HCEC 1CT (cell line): ENCODE data around the gene CCDC102A.

Experiments
- DNase-seq: peaks from one replicate; pipeline ENCODE4 v3.0.0-alpha.2; 2017

The CCDC102A gene

DNA sequence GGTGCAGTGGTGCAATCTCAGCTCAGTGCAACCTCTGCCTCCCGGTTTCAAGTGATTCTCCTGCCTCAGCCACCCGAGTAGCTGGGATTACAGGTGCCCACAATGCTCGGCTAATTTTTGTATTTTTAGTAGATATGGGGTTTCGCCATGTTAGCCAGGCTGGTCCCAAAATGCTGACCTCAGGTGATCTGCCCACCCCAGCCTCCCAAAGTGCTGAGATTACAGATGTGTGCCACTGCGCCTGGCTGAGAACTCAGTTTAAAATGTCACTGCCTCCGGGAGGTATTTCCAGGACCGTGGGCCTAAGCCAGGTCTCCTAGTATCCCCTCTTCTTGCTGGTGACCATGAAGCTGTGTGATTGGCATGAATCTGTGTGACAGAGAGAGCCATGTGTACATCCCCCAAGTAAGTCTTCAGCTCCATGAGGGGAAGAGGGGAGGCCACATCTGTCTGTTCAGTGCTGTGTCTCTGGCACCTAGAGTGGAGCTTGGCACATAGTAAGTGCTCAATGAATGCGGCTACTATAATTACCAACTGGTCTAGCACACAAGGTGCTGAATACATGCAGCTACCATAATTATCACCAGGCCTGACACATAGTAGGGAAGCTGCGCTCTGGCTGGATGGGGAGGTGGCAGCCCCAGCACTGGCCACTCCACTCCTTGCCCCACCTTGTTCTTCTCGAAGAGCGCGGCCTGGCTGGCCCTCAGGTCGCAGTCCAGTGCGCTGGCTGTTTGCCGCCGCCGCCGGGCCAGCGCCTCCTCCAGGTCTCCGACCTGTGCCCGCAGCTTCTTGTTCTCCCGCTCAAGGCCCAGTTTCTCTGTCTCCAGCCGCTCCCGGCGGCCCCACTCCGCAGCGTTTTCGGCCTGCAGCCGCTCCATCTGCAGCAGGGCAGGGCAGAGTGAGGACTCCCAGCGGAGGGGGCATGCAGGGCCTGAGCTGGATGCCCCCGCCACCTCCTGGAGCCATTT, 18.7 kb downstream of the CCDC102A start:
- no peak for DNase-seq

- DNase-seq = no peak
These were observed 19.6 kb downstream of the CCDC102A start for GRCh38 chr16:57516773-57517172.

- DNase-seq = no peak
These were observed 20.1 kb downstream of the CCDC102A start for GRCh38 chr16:57516176-57516725.

GRCh38 chr16:57514791-57515600, 21.4 kb downstream of the CCDC102A start:
- DNase-seq = no peak

GRCh38 chr16:57514371-57514770, 22.0 kb downstream of the CCDC102A start:
- no peak for DNase-seq

DNA sequence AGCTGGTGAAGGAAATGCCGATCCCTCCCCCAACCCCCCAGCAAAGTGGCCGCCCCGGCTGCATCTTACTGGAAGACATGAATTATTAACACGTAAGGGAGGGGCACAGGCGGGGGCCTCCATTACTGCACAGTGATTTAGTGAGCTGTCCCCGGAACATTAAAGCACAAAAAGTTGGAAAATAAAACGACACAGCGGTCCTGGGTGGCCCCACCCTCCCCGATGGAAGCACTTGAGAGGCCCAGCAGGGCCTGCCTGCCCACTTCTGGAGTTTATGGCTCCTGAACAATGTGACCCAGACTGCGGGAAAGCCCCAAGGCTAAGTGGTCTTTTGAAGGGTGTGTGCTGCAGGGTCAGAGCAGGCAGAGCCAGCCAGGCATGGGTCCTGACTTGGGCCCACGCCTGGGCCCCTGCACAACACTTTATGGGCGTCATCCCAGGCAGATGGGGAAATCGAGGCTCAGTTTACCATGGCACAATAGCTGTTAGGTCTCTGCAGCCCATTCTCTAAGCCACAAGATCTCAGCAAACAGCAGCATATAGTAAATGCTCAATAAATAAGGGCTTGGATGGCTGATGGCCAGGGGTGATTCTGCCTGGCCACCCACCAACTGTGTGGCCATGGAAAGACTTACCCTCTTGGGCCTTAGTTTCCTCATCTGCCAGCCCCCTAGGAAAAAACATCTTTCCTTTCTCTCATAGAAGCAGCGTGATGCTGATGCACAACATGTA, 22.8 kb downstream of the CCDC102A start:
- no peak for DNase-seq

DNA sequence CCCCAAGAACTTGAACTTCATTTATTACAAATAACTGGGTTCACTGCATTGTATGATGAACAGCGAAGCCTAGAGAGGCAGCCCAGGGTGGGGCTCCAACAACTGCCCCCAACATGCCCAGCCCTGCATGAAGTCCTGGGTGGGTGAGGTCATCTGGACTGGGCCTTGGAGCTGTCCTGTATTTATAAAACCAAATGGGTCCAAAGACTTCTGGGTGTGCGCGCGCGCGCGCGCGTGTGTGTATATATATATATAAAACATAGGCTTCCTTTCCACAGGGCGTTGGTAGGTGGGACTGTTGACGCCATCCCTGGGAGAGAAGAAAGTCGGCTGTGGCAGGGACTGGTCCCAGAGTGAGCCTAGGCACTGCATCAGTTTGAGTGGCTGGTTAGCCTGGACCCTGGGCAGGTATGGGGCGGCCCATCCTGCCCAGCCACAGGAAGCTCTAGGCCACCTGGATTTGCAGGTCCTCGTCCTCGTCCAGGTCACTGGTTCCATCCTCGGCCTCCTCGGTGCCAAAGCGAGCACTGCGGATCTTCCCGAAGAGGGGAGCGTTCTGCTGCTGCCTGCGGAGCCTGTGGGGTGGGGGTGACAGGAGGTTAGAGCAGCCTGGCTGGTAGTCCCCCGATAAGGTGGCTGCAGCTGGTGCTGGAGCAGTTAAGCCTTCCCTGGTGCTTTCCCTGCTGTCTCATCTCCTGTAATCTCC, 23.9 kb downstream of the CCDC102A start:
- no peak for DNase-seq

DNA sequence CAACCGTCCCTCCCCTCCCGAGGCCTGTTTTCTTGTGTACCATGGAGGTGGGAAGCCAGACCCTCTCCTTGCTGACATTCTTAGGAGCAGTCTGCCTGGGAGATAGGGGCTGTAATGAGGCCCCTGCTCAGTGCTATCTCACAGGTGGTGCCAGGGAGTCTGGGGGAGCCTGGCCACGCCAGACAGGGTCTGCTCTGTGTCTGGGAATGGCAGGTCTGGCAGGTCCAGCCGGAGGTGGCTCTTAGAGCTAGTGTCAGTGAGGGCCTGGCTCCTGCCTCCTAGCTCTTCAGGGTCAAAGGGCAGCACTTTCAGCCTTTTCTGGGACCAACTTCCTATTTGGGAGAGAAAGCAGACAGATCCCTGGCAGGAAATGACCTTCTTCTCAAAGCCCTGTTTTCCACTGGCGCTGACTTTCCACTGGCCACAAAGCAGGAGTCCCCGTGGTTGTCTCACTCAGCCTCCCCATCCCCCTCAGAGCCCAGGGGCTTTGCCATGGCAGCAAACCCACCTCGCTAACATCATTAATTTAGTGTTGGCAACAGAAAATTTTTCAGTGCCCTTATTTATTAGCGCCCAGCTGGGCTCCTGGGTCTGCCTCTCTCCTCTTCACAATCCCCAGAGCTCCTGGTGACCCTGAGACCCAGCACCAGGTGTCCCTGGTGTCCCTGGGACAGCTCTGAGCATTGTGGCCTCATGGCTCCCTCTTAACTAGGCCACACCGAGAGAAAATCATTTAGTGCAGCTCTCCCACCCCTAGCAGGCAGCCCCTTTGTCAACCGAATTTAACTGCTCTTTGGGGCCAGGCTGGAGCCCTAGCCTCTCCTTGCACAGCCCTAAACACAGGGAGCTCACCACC, 26.1 kb downstream of the CCDC102A start:
- no peak for DNase-seq

GRCh38 chr16:57509231-57509923, 27.0 kb downstream of the CCDC102A start:
- DNase-seq = no peak

DNA sequence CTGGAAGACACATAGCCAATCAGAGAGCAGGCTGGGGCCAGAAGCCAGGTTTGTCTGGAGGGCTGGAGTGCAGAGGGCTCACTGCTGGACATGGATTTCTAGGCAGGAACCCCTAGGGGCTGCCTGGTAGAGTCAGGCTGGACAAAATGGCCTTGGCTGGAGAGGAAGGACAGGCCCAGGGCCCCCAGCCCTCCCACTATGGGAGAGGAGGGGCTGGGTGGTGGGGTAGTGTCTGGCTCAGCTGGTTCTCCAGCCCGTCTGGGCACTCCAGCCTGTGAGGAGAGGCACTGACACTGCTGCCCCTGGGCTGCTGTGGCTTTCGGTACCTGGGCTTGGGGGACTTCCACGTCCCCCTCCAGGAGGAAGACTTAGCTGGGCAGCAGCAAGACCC, 28.3 kb downstream of the CCDC102A start:
- no peak for DNase-seq

DNA sequence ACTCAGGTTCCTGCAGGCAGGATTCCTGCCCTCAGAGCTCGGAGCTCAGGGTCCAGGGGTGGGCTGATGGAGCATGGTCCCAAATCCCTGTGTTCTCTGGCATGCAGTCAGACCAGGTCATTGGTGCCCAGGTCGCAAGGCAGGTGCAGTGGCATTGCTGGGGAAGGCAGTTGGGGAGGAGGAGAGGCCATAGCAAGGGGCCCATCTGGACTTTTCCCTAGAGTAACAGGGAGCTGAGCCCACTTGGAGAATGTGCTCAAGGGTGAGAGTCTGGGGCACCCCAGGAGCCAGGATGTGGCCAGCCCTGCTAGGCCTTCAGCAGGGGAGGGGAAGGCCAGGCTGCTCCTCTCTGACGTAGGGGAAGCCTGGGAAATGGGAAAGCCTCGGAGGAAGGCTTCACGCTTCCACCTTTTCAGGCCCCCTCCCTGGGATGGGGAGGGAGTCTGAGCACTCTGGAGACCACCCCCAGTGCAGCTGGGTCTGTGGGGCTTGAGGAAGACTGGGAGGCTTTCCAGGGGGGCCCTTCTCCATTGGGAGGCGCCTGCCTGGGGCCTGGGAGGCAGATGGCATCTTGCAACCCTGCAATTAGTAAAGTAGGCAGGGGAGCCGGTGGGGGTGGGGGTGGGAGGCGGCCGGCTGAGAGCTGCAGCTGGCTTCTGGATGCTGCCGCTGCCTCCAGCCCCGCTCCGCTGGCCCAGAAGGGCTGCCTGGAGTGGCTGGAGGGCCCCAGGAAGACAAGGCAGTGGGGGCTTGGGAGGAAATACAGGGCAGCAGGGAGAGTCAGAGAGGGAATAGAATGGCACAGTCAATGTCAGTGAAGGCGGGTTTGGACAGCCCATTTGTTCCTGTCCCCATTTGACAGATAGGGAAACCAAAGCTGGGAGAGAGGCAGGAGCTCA, 29.0 kb downstream of the CCDC102A start:
- no peak for DNase-seq

DNA sequence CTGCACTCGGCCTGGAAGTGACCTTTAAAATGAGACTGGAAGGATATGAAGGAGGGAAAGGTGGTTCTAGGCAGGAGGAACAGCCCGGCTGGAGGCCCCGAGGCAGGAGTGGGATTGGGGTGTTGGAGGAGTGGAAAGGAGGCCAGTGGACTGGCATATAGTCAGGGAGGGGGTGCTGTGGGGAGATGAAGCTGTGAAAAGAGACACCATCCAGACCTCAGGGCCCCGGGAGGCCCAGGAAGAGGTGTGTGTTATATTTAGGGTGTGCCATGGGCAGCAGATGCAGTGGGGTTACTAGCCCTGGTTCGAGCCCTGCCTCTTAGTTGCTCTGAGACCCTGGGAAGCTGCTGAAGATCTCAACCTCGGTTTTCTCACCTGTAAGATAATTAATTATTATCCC, 31.2 kb downstream of the CCDC102A start:
- DNase-seq = no peak

- no peak for DNase-seq
These were observed 31.9 kb downstream of the CCDC102A start for GRCh38 chr16:57504491-57504890.

DNA sequence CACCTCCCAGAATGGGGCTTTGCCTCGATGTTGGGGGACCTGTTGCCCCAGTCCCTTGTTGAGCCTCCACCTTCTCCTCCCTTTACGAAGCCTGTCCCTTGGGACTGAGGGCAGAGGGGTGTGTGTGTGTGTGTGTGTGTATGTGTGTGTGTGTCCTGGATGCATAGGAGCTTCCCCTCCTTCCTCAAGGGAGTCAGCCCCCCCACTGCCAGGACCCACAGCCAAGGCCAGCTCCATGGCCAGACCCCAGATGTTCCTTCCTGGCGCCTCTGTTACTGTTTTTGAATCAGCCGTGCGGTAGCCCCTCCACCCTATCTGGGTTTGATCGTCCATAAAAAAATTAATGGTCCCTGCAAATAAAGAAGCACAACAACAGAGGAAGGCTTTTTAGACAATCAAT, 32.4 kb downstream of the CCDC102A start:
- no peak for DNase-seq

DNA sequence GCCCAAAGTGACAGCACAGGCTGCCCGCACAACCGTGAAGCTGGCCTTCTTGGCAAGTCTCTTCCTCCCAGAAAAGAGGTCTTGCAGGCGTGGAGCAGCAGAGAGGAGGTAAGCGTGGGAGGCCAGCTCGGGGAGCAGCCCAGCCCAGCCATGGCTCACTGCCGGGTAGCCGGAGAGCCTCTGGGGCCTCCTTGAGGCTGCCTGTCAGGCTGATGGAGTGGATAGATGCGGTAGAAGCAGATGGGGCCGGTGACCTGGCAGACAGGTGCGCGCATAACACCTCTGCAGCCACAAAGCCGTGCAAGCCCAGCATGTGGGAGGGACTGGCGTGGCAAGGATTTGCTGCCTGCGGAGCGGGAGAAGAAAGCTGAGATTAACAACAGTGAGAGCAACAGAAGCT, 33.0 kb downstream of the CCDC102A start:
- no peak for DNase-seq

GRCh38 chr16:57502048-57502775, 34.2 kb downstream of the CCDC102A start:
- no peak for DNase-seq

GRCh38 chr16:57501492-57501891, 34.9 kb downstream of the CCDC102A start:
- DNase-seq = no peak

- no peak for DNase-seq
These were observed 35.7 kb downstream of the CCDC102A start for GRCh38 chr16:57500578-57501111.
